CD4-positive, CD25-positive, alpha-beta regulatory T cell (primary cell): ENCODE data around the gene ZNF821. TPM values are rescaled to one million over a fixed set of nuclear protein-coding genes. Genes with fewer than 3 reads are reported as not detected.
"Not testable (repeated sequence)": the region's sequence is repeated elsewhere in the genome, so short reads cannot be mapped to it uniquely, and the experiment has no call there.

Experiments used
- ATAC-seq, 2 donors: fragments of 150-1000 bp; cut with Tn5 transposase; one replicate each; pipeline ENCODE4 v1.10.0; 2021; ENCODE audit warnings: low read depth in 2 of 2, moderate number of reproducible peaks in 2 of 2, moderate library complexity in 1 of 2
- DNase-seq, 3 donors: peaks; one replicate each; pipeline versions ENCODE4 v3.0.0 to v3.0.0-alpha.2; 2012 to 2022; ENCODE audit warnings: mixed read lengths in 1 of 3
- H3K27ac ChIP-seq: one replicate; pipeline ENCODE4 v1.7.0; 2013; ENCODE audit warnings: mild to moderate bottlenecking, low read length; ENCODE audit not compliant: insufficient read depth, poor library complexity, severe bottlenecking
- H3K27me3 ChIP-seq: one replicate; pipeline ENCODE4 v1.7.0; 2013; ENCODE audit warnings: low read length; ENCODE audit not compliant: control insufficient read depth, insufficient read depth
- H3K36me3 ChIP-seq: one replicate; pipeline ENCODE4 v1.7.0; 2013; ENCODE audit warnings: mild to moderate bottlenecking, low read length, moderate library complexity; ENCODE audit not compliant: control insufficient read depth, insufficient read depth
- H3K4me1 ChIP-seq: 2 replicates; pipeline ENCODE4 v1.7.0; 2013; ENCODE audit warnings: mild to moderate bottlenecking, low read length; ENCODE audit not compliant: insufficient read depth, control insufficient read depth, poor library complexity, severe bottlenecking
- H3K4me3 ChIP-seq: one replicate; pipeline ENCODE4 v1.7.0; 2013; ENCODE audit warnings: low read depth, mild to moderate bottlenecking, low read length, moderate library complexity
- H3K9me3 ChIP-seq, 2 experiments: 1 replicate in 1 of 2; 2 replicates in 1 of 2; pipeline ENCODE4 v1.7.0; 2013; ENCODE audit warnings: low read length in 2 of 2, mild to moderate bottlenecking in 1 of 2, moderate library complexity in 1 of 2; ENCODE audit not compliant: control insufficient read depth in 2 of 2
- H3K27ac Mint-ChIP-seq, 3 donors: one replicate each; pipeline ENCODE4 v1.8.0; 2020 to 2022; ENCODE audit warnings: mild to moderate bottlenecking in 3 of 3, mixed read lengths in 3 of 3, moderate library complexity in 2 of 3
- H3K27me3 Mint-ChIP-seq: one replicate; pipeline ENCODE4 v1.8.0; 2022; ENCODE audit warnings: mild to moderate bottlenecking, mixed read lengths
- H3K36me3 Mint-ChIP-seq: one replicate; pipeline ENCODE4 v1.8.0; 2020; ENCODE audit warnings: mixed read lengths
- H3K4me1 Mint-ChIP-seq, 4 donors: one replicate each; pipeline ENCODE4 v1.8.0; 2020 to 2022; ENCODE audit warnings: mixed read lengths in 4 of 4, mild to moderate bottlenecking in 1 of 4
- H3K4me3 Mint-ChIP-seq, 4 donors: one replicate each; pipeline ENCODE4 v1.8.0; 2020 to 2022; ENCODE audit warnings: mild to moderate bottlenecking in 4 of 4, mixed read lengths in 4 of 4, moderate library complexity in 3 of 4
- H3K9me3 Mint-ChIP-seq, 7 donors: one replicate each; pipeline ENCODE4 v1.8.0; 2020 to 2022; ENCODE audit warnings: mixed read lengths in 7 of 7, mild to moderate bottlenecking in 3 of 7, moderate library complexity in 2 of 7
- polyA plus RNA-seq, 4 donors: library from polyadenylated mRNA; unstranded; fragments of 300-500 nt; fragmentation: Illumina TruSeq; gene quantifications; one replicate each; pipeline ENCODE4 v1.2.3, GENCODE V29; 2021
- total RNA-seq: library from RNA; stranded (reverse); gene quantifications from one replicate; pipeline ENCODE4 v1.2.3, GENCODE V29; 2022

ZNF821 gene
- total and polyA plus RNA-seq, 5 donors from 2014 or later: 13.3 to 21.6 (median 15.2) TPM

- Mint-ChIP-seq H3K4me1 (peaks cover 8 to 35% (median 27%) of the 10 kb centered on the region in 4 donors), H3K27ac (peak overlapping the region; percentile 79 to 90 (median 82)), H3K9me3 (peaks cover 0 to 1% (median 0%) of the 10 kb centered on the region in 7 donors), H3K36me3 (peaks cover 16% of the 10 kb centered on the region), H3K4me3 (peak overlapping the region in 1 of 4 donors; percentile 48), H3K27me3 (no peaks in the 10 kb centered on the region)
- DNase-seq (no peak), ATAC-seq (no peak)
- Histone ChIP-seq H3K36me3 (peaks cover 31% of the 10 kb centered on the region), H3K4me3 (no peak overlapping the region), H3K27ac (no peak overlapping the region), H3K4me1 (no peaks in the 10 kb centered on the region), H3K27me3 (no peaks in the 10 kb centered on the region), H3K9me3 (no peaks in the 10 kb centered on the region)
Measured at GRCh38 chr16:71873199-71873598, 10.8 kb downstream of the ZNF821 start.

GRCh38 chr16:71870818-71871217, 13.2 kb downstream of the ZNF821 start:
- Mint-ChIP-seq H3K9me3 (peaks cover 0 to 1% (median 0%) of the 10 kb centered on the region in 7 donors), H3K36me3 (peaks cover 23% of the 10 kb centered on the region), H3K4me1 (peaks cover 9 to 31% (median 22%) of the 10 kb centered on the region in 4 donors), H3K4me3 (no peak overlapping the region), H3K27ac (no peak overlapping the region), H3K27me3 (no peaks in the 10 kb centered on the region)
- no peaks in the 10 kb centered on the region for H3K9me3 ChIP-seq
- ATAC-seq (no peak), DNase-seq (no peak)
- no peak overlapping the region for H3K4me3 ChIP-seq
- no peaks in the 10 kb centered on the region for H3K4me1 ChIP-seq
- no peaks in the 10 kb centered on the region for H3K27me3 ChIP-seq
- no peak overlapping the region for H3K27ac ChIP-seq
- peaks cover 41% of the 10 kb centered on the region for H3K36me3 ChIP-seq

- no peaks in the 10 kb centered on the region for H3K27me3 ChIP-seq
- DNase-seq: no peak
- H3K36me3 Mint-ChIP-seq: peaks cover 40% of the 10 kb centered on the region
- peaks cover 17 to 28% (median 21%) of the 10 kb centered on the region in 4 donors for H3K4me1 Mint-ChIP-seq
- no peak overlapping the region for H3K4me3 ChIP-seq
- no peak overlapping the region for H3K4me3 Mint-ChIP-seq
- no peaks in the 10 kb centered on the region for H3K4me1 ChIP-seq
- H3K9me3 Mint-ChIP-seq: peaks cover 0 to 1% (median 0%) of the 10 kb centered on the region in 7 donors
- H3K36me3 ChIP-seq: peaks cover 49% of the 10 kb centered on the region
- no peaks in the 10 kb centered on the region for H3K9me3 ChIP-seq
- no peak overlapping the region for H3K27ac ChIP-seq
- no peaks in the 10 kb centered on the region for H3K27me3 Mint-ChIP-seq
- H3K27ac Mint-ChIP-seq: no peak overlapping the region
- ATAC-seq: no peak
Measured at GRCh38 chr16:71869089-71869488, 14.9 kb downstream of the ZNF821 start.

DNA sequence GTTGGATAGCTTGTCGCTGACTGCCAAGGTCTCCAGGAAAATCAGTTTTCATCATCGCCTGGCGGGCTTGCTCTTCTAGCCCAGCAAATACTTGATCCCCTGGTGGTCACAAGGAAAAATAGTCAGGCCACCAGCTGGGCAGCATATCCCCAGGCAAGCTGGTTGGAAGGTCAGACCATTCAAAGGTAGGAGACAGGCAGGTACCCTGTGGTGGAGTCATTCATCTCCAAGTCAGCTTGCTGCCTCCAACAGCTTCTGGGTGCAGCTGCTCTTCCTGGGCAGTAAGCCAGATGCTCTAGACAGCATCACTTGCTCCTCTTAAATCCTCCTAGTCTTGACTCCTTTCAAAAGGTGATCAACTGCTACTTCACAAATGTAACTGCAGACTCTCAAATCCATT, 16.0 kb downstream of the ZNF821 start:
- no peak overlapping the region for H3K27ac ChIP-seq
- peaks cover 40% of the 10 kb centered on the region for H3K36me3 Mint-ChIP-seq
- no peak overlapping the region for H3K4me3 ChIP-seq
- H3K4me1 Mint-ChIP-seq: peaks cover 15 to 24% (median 19%) of the 10 kb centered on the region in 4 donors
- no peaks in the 10 kb centered on the region for H3K27me3 Mint-ChIP-seq
- ATAC-seq (no peak), DNase-seq (no peak)
- no peak overlapping the region for H3K4me3 Mint-ChIP-seq
- H3K9me3 ChIP-seq: no peaks in the 10 kb centered on the region
- peaks cover 0 to 1% (median 0%) of the 10 kb centered on the region in 7 donors for H3K9me3 Mint-ChIP-seq
- peak overlapping the region; percentile 34 to 67 (median 58) for H3K27ac Mint-ChIP-seq
- H3K27me3 ChIP-seq: no peaks in the 10 kb centered on the region
- no peaks in the 10 kb centered on the region for H3K4me1 ChIP-seq
- peaks cover 60% of the 10 kb centered on the region for H3K36me3 ChIP-seq

DNA sequence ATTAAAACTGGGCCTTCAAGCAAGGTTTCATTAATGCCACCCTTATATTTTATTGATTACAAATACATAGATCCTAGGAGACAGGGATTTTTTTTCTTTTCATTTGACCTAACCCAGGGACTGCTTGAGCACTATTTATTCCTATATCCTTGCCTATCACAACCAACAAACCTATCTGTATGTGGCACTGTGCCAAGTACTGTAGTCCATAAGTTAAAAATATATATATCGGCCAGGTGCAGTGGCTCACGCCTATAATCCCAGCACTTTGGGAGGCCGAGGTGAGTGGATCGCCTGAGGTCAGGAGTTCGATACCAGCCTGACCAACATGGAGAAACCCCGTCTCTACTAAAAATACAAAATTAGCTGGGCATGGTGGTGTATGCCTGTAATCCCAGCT, 16.8 kb downstream of the ZNF821 start:
- not testable (repeated sequence) for H3K9me3 Mint-ChIP-seq, DNase-seq, ATAC-seq, H3K27ac Mint-ChIP-seq, H3K4me3 ChIP-seq, H3K4me1 ChIP-seq, H3K27ac ChIP-seq, H3K27me3 ChIP-seq, H3K27me3 Mint-ChIP-seq, H3K4me3 Mint-ChIP-seq, H3K9me3 ChIP-seq
- Mint-ChIP-seq H3K36me3 (peaks cover 40% of the 10 kb centered on the region), H3K4me1 (peaks cover 13 to 19% (median 16%) of the 10 kb centered on the region in 4 donors)
- H3K36me3 ChIP-seq: peaks cover 66% of the 10 kb centered on the region

DNA sequence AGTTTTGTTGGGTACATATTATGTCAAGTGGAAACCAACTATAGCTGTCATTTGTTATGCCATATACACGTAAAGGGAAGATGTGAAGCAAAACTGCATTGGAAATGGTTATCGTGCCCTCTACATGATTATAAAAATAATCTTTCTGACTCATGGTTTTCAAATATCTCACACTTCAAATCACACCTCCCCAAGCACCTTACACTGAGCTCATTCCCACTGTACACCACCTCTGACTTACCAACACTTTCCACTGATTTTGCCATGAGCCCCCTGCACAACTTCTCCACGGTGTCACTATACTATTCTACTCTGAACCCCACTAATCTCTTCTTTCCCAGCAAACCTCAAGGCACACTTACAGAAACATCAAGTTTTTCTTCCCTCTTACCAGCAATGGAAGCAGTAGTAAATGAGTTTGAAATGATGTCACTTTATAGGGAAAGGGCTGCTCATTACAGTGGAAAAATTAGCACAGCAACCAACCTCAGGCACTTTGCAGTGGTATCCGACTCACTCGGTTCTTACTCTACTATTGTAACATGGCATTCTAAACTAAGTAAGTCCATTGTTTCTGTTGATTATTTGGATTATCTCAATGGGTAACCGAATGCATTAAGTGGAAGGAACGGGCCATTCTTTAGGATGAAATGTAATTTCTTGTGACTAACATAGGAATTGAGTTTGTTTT, 18.7 kb downstream of the ZNF821 start:
- H3K4me1 ChIP-seq: no peaks in the 10 kb centered on the region
- H3K27ac ChIP-seq: no peak overlapping the region
- no peak for ATAC-seq
- Mint-ChIP-seq H3K4me1 (peaks cover 8 to 12% (median 11%) of the 10 kb centered on the region in 4 donors), H3K36me3 (peaks cover 49% of the 10 kb centered on the region), H3K9me3 (no peaks in the 10 kb centered on the region), H3K27ac (peak overlapping the region in 1 of 3 donors; percentile 35), H3K4me3 (no peak overlapping the region), H3K27me3 (no peaks in the 10 kb centered on the region)
- no peaks in the 10 kb centered on the region for H3K9me3 ChIP-seq
- no peaks in the 10 kb centered on the region for H3K27me3 ChIP-seq
- no peak for DNase-seq
- no peak overlapping the region for H3K4me3 ChIP-seq
- H3K36me3 ChIP-seq: peaks cover 74% of the 10 kb centered on the region

GRCh38 chr16:71863995-71864394, 20.0 kb downstream of the ZNF821 start:
- no peaks in the 10 kb centered on the region for H3K27me3 Mint-ChIP-seq
- peaks cover 80% of the 10 kb centered on the region for H3K36me3 ChIP-seq
- H3K9me3 Mint-ChIP-seq: no peaks in the 10 kb centered on the region
- no peaks in the 10 kb centered on the region for H3K27me3 ChIP-seq
- peaks cover 48% of the 10 kb centered on the region for H3K36me3 Mint-ChIP-seq
- H3K4me3 Mint-ChIP-seq: no peak overlapping the region
- ATAC-seq (no peak), DNase-seq (no peak)
- H3K27ac Mint-ChIP-seq: peak overlapping the region in 1 of 3 donors; percentile 25
- H3K4me1 ChIP-seq: no peaks in the 10 kb centered on the region
- H3K4me3 ChIP-seq: no peak overlapping the region
- peaks cover 4 to 11% (median 5%) of the 10 kb centered on the region in 4 donors for H3K4me1 Mint-ChIP-seq
- H3K9me3 ChIP-seq: no peaks in the 10 kb centered on the region
- H3K27ac ChIP-seq: no peak overlapping the region
